Nephron progenitor cell (in vitro differentiated cells): ENCODE results near the gene LRP1B.

Source experiments
- DNase-seq: peaks from one replicate; pipeline ENCODE4 v3.0.0; 2021
- H3K27ac Mint-ChIP-seq: 2 replicates; pipeline ENCODE4 v1.8.0; 2021; ENCODE audit warnings: mild to moderate bottlenecking, moderate library complexity, mixed read lengths
- H3K27me3 Mint-ChIP-seq: 2 replicates; pipeline ENCODE4 v1.8.0; 2021; ENCODE audit warnings: mild to moderate bottlenecking, low read depth, mixed read lengths; ENCODE audit not compliant: poor library complexity
- H3K36me3 Mint-ChIP-seq: 2 replicates; pipeline ENCODE4 v1.8.0; 2021; ENCODE audit warnings: low read depth, mixed read lengths
- H3K4me1 Mint-ChIP-seq: 2 replicates; pipeline ENCODE4 v1.8.0; 2021; ENCODE audit warnings: mixed read lengths
- H3K4me3 Mint-ChIP-seq: 2 replicates; pipeline ENCODE4 v1.8.0; 2021; ENCODE audit warnings: mild to moderate bottlenecking, moderate library complexity, mixed read lengths
- H3K9me3 Mint-ChIP-seq: 2 replicates; pipeline ENCODE4 v1.8.0; 2021; ENCODE audit warnings: mild to moderate bottlenecking, moderate library complexity, mixed read lengths
- CTCF ChIP-seq: fragments of 200-600 bp; sonication (generic); IDR thresholded peaks from 2 replicates; pipeline ENCODE4 v1.5.0; 2021; ENCODE audit warnings: antibody characterized with exemption

LRP1B gene

GRCh38 chr2:141522702-141523101 is 608.1 kb downstream of the LRP1B start:
- H3K27me3 Mint-ChIP-seq, result no peaks in the 10 kb centered on the region
- no peak overlapping the region for H3K4me3 Mint-ChIP-seq
- no peak for DNase-seq
- H3K27ac Mint-ChIP-seq, result no peak overlapping the region
- H3K4me1 Mint-ChIP-seq, result peaks cover 1% of the 10 kb centered on the region
- H3K36me3 Mint-ChIP-seq, result no peaks in the 10 kb centered on the region
- no peak for TF ChIP-seq CTCF
- no peaks in the 10 kb centered on the region for H3K9me3 Mint-ChIP-seq

GRCh38 chr2:141522048-141522447 is 608.8 kb downstream of the LRP1B start:
- Mint-ChIP-seq H3K4me3 (no peak overlapping the region), H3K27ac (no peak overlapping the region), H3K4me1 (no peaks in the 10 kb centered on the region), H3K36me3 (no peaks in the 10 kb centered on the region), H3K27me3 (no peaks in the 10 kb centered on the region), H3K9me3 (no peaks in the 10 kb centered on the region)
- DNase-seq, result no peak
- no peak for TF ChIP-seq CTCF

- DNase-seq, result no peak
- no peaks in the 10 kb centered on the region for H3K9me3 Mint-ChIP-seq
- H3K36me3 Mint-ChIP-seq, result no peaks in the 10 kb centered on the region
Measured at GRCh38 chr2:141519906-141520305, 610.9 kb downstream of the LRP1B start.

GRCh38 chr2:141517852-141518421 is 612.9 kb downstream of the LRP1B start:
- TF ChIP-seq CTCF, result no peak
- Mint-ChIP-seq H3K4me1 (no peaks in the 10 kb centered on the region), H3K4me3 (no peak overlapping the region), H3K36me3 (no peaks in the 10 kb centered on the region), H3K27ac (no peak overlapping the region), H3K27me3 (no peaks in the 10 kb centered on the region), H3K9me3 (no peaks in the 10 kb centered on the region)
- no peak for DNase-seq

More at GRCh38 chr2:141519906-141520305, 610.9 kb downstream of the LRP1B start:
- H3K27ac Mint-ChIP-seq, result no peak overlapping the region
- no peaks in the 10 kb centered on the region for H3K4me1 Mint-ChIP-seq
- no peak for TF ChIP-seq CTCF
- H3K27me3 Mint-ChIP-seq, result no peaks in the 10 kb centered on the region
- H3K4me3 Mint-ChIP-seq, result no peak overlapping the region

- Mint-ChIP-seq H3K4me3 (no peak overlapping the region), H3K36me3 (no peaks in the 10 kb centered on the region), H3K9me3 (no peaks in the 10 kb centered on the region), H3K4me1 (no peaks in the 10 kb centered on the region), H3K27me3 (no peaks in the 10 kb centered on the region), H3K27ac (no peak overlapping the region)
- no peak for DNase-seq
- TF ChIP-seq CTCF, result no peak
Measured at GRCh38 chr2:141517180-141517851, 613.5 kb downstream of the LRP1B start.

GRCh38 chr2:141515931-141516330 is 614.9 kb downstream of the LRP1B start:
- Mint-ChIP-seq H3K9me3 (no peaks in the 10 kb centered on the region), H3K27ac (no peak overlapping the region), H3K4me3 (no peak overlapping the region), H3K27me3 (no peaks in the 10 kb centered on the region), H3K36me3 (no peaks in the 10 kb centered on the region), H3K4me1 (no peaks in the 10 kb centered on the region)
- DNase-seq, result no peak
- TF ChIP-seq CTCF, result no peak
